ENCODE results near the gene DPP6. TPM values are rescaled to one million over a fixed set of nuclear protein-coding genes. Genes with fewer than 3 reads are reported as not detected.

Gene DPP6
- total RNA-seq, 1 experiment from 2014 or later: not detected

GRCh38 chr7:154729056-154729455, 676.9 kb downstream of the DPP6 start:
- intact Hi-C loops (cut with micrococcal nuclease; ENCODE audit: unreplicated experiment): no loop called here
- Histone ChIP-seq H3K9me3 (ENCODE audit: low read depth, low read length, poor library complexity, severe bottlenecking) (no peaks in the 10 kb centered on the region), H3K27ac (ENCODE audit: low read depth, low read length, poor library complexity, severe bottlenecking) (no peak overlapping the region), H3K27me3 (replicated peaks; ENCODE audit: insufficient read depth, low read depth, low read length, poor library complexity) (no peaks in the 10 kb centered on the region), H3K4me3 (ENCODE audit: low read depth, low read length, poor library complexity, severe bottlenecking) (no peak overlapping the region), H3K4me1 (ENCODE audit: insufficient read depth, low read length, poor library complexity, severe bottlenecking) (no peaks in the 10 kb centered on the region), H3K36me3 (ENCODE audit: insufficient read depth, low read length, poor library complexity, severe bottlenecking) (no peaks in the 10 kb centered on the region)
- no peak for DNase-seq (ENCODE audit: low spot score)
- CTCF ChIA-PET: no interaction called here
- TF ChIP-seq CTCF (conservative IDR thresholded peaks at IDR 0.05; ENCODE audit: low read depth, low read length) (no peak), EZH2 (IDR thresholded peaks at IDR 0.05; ENCODE audit: borderline replicate concordance, low read depth, low read length, poor library complexity, severe bottlenecking) (no peak)
- POLR2A ChIA-PET (ENCODE audit: low non-redundant PET): no interaction called here
- BruUV-seq (replicated peaks): no TSS peak

DNA sequence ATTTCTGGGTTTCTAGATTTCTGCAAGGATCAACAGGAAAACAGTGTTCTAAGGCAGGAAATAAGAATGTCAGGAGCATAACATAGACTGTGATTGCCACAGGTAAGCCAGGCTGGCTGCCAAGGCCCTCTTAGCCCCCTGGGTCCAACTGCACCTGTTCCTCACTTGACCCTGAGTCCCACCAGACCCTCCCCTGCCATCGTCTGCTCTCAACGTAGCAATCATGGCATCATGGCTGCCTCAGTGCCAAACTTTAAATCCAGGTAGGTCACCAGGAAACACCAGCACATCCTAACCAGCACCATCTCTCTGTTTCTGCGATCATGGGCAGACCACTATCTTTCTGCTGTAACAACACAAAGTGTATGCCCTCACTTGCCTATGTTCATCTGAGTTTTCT, 683.6 kb downstream of the DPP6 start:
- peaks cover 11% of the 10 kb centered on the region for H3K27me3 ChIP-seq (replicated peaks; ENCODE audit: insufficient read depth, low read depth, low read length, poor library complexity)
- no peak overlapping the region for H3K27ac ChIP-seq (ENCODE audit: low read depth, low read length, poor library complexity, severe bottlenecking)
- TF ChIP-seq EZH2 (IDR thresholded peaks at IDR 0.05; ENCODE audit: borderline replicate concordance, low read depth, low read length, poor library complexity, severe bottlenecking): no peak
- TF ChIP-seq CTCF (conservative IDR thresholded peaks at IDR 0.05; ENCODE audit: low read depth, low read length): no peak
- no peak for DNase-seq (ENCODE audit: low spot score)
- H3K9me3 ChIP-seq (ENCODE audit: low read depth, low read length, poor library complexity, severe bottlenecking): no peaks in the 10 kb centered on the region
- no peak overlapping the region for H3K4me3 ChIP-seq (ENCODE audit: low read depth, low read length, poor library complexity, severe bottlenecking)
- ChIA-PET POLR2A (ENCODE audit: low non-redundant PET) (no interaction called here), CTCF (no interaction called here)
- intact Hi-C loops (cut with micrococcal nuclease; ENCODE audit: unreplicated experiment): no loop called here
- no TSS peak for BruUV-seq (replicated peaks)
- no peaks in the 10 kb centered on the region for H3K4me1 ChIP-seq (ENCODE audit: insufficient read depth, low read length, poor library complexity, severe bottlenecking)
- H3K36me3 ChIP-seq (ENCODE audit: insufficient read depth, low read length, poor library complexity, severe bottlenecking): no peaks in the 10 kb centered on the region

- no peaks in the 10 kb centered on the region for H3K36me3 ChIP-seq (ENCODE audit: insufficient read depth, low read length, poor library complexity, severe bottlenecking)
- H3K4me3 ChIP-seq (ENCODE audit: low read depth, low read length, poor library complexity, severe bottlenecking): no peak overlapping the region
- intact Hi-C loops (cut with micrococcal nuclease; ENCODE audit: unreplicated experiment): no loop called here
- H3K4me1 ChIP-seq (ENCODE audit: insufficient read depth, low read length, poor library complexity, severe bottlenecking): no peaks in the 10 kb centered on the region
- no TSS peak for BruUV-seq (replicated peaks)
- no peaks in the 10 kb centered on the region for H3K9me3 ChIP-seq (ENCODE audit: low read depth, low read length, poor library complexity, severe bottlenecking)
- H3K27me3 ChIP-seq (replicated peaks; ENCODE audit: insufficient read depth, low read depth, low read length, poor library complexity): peaks cover 14% of the 10 kb centered on the region
- ChIA-PET CTCF (no interaction called here), POLR2A (ENCODE audit: low non-redundant PET) (no interaction called here)
- TF ChIP-seq EZH2 (IDR thresholded peaks at IDR 0.05; ENCODE audit: borderline replicate concordance, low read depth, low read length, poor library complexity, severe bottlenecking): no peak
- no peak for TF ChIP-seq CTCF (conservative IDR thresholded peaks at IDR 0.05; ENCODE audit: low read depth, low read length)
- DNase-seq (ENCODE audit: low spot score): no peak
- no peak overlapping the region for H3K27ac ChIP-seq (ENCODE audit: low read depth, low read length, poor library complexity, severe bottlenecking)
Measured at GRCh38 chr7:154736389-154736788, 684.2 kb downstream of the DPP6 start.

Measured in A673 (cell line).